Calu3 (cell line): ENCODE data around the gene MCTP2. TPM values are rescaled to one million over a fixed set of nuclear protein-coding genes. Genes with fewer than 3 reads are reported as not detected.
A peak's percentile ranks its signal among the peaks of the same experiment; 100 is the strongest.
"Not testable (repeated sequence)": the region's sequence is repeated elsewhere in the genome, so short reads cannot be mapped to it uniquely, and the experiment has no call there.

Source experiments
- BruUV-seq: library from RNA; stranded (reverse); fragments of 400-500 nt; replicated peaks from 2 replicates; lab custom pipeline; 2021; lab: Mats Ljungman, UMichigan
- CTCF ChIA-PET: fragments of 300-600 bp; sonication (Branson Sonifier 250); formaldehyde crosslinking; loops from one replicate; lab custom pipeline; 2022; ENCODE audit warnings: antibody characterized with exemption; lab: Charles Lee
- DNase-seq: peaks from one replicate; pipeline ENCODE4 v3.0.0; 2022
- H3K27ac Mint-ChIP-seq: one replicate; pipeline ENCODE4 v1.8.0; 2022; ENCODE audit warnings: mixed read lengths; ENCODE audit not compliant: unreplicated experiment
- H3K27me3 Mint-ChIP-seq: one replicate; pipeline ENCODE4 v1.8.0; 2022; ENCODE audit warnings: mixed read lengths; ENCODE audit not compliant: unreplicated experiment
- H3K36me3 Mint-ChIP-seq: one replicate; pipeline ENCODE4 v1.8.0; 2022; ENCODE audit warnings: mild to moderate bottlenecking, moderate library complexity, mixed read lengths; ENCODE audit not compliant: insufficient read depth, unreplicated experiment
- H3K4me1 Mint-ChIP-seq: one replicate; pipeline ENCODE4 v1.8.0; 2022; ENCODE audit warnings: mild to moderate bottlenecking, low read depth, mixed read lengths; ENCODE audit not compliant: unreplicated experiment
- H3K4me3 Mint-ChIP-seq: one replicate; pipeline ENCODE4 v1.8.0; 2022; ENCODE audit warnings: mild to moderate bottlenecking, low read depth, moderate library complexity, mixed read lengths; ENCODE audit not compliant: unreplicated experiment
- H3K9me3 Mint-ChIP-seq: one replicate; pipeline ENCODE4 v1.8.0; 2022; ENCODE audit warnings: low read depth, mixed read lengths; ENCODE audit not compliant: unreplicated experiment
- intact Hi-C: fragments of 100-400 bp; cut with micrococcal nuclease; formaldehyde crosslinking; loops from one replicate; pipeline ENCODE4 v1.10.0; 2022; ENCODE audit not compliant: unreplicated experiment
- total RNA-seq: library from RNA; stranded (reverse); gene quantifications from 2 replicates; pipeline ENCODE4 v1.2.3, GENCODE V29; 2022
- TF ChIP-seq, protein P1 (sequence below): fragments of 200-600 bp; IDR thresholded peaks from one replicate; pipeline ENCODE4 v1.8.0; 2022; ENCODE audit warnings: antibody characterized with exemption; ENCODE audit not compliant: unreplicated experiment

Gene MCTP2
- total RNA-seq, 1 experiment from 2014 or later, result 30.1 TPM

DNA sequence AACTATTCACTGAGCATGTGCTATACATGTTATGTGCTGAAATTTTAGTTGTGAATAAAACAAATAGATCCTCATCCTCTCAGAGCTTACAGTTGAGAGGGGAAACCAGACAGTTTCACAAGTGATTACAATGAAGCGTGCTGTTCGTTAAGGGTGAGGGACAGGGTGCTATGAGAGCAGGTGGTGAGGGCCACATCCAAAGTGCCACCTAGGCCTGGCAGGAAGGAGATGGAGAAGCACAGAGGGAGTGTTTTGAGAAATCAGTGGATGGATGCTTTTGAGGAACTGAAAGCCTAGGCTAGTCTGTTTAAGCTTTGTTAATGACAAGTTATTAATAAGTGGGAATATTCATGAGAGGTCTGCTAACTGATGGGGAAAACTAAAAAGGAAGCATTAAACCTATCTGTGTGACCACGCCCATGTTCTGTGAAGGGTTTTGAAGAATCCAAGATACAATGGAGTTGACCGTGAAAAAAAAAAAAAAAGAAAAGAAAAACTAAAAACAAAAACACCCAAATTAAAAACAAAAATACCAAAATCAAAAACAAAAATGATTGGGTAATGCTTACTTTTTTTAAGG lies 7.3 kb downstream of the MCTP2 start:
- Mint-ChIP-seq H3K36me3 (no peaks in the 10 kb centered on the region), H3K27ac (peak overlapping the region; percentile 85), H3K9me3 (no peaks in the 10 kb centered on the region), H3K4me1 (peaks cover 68% of the 10 kb centered on the region), H3K4me3 (peak overlapping the region; percentile 33), H3K27me3 (no peaks in the 10 kb centered on the region)
- BruUV-seq, result no TSS peak
- intact Hi-C loops, result loop anchor here (2.0 kb wide), 1 partner anchor 16 kb away; no protein-coding TSS in a partner anchor
- TF ChIP-seq, protein P1, sequence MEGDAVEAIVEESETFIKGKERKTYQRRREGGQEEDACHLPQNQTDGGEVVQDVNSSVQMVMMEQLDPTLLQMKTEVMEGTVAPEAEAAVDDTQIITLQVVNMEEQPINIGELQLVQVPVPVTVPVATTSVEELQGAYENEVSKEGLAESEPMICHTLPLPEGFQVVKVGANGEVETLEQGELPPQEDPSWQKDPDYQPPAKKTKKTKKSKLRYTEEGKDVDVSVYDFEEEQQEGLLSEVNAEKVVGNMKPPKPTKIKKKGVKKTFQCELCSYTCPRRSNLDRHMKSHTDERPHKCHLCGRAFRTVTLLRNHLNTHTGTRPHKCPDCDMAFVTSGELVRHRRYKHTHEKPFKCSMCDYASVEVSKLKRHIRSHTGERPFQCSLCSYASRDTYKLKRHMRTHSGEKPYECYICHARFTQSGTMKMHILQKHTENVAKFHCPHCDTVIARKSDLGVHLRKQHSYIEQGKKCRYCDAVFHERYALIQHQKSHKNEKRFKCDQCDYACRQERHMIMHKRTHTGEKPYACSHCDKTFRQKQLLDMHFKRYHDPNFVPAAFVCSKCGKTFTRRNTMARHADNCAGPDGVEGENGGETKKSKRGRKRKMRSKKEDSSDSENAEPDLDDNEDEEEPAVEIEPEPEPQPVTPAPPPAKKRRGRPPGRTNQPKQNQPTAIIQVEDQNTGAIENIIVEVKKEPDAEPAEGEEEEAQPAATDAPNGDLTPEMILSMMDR, result no peak
- DNase-seq, result no peak
- CTCF ChIA-PET, result interaction anchor here (0.7 to 1.0 kb wide), 3 partner anchors 14 to 86 kb away, joined by 3 to 4 read pairs (median 3); no protein-coding TSS in a partner anchor

DNA sequence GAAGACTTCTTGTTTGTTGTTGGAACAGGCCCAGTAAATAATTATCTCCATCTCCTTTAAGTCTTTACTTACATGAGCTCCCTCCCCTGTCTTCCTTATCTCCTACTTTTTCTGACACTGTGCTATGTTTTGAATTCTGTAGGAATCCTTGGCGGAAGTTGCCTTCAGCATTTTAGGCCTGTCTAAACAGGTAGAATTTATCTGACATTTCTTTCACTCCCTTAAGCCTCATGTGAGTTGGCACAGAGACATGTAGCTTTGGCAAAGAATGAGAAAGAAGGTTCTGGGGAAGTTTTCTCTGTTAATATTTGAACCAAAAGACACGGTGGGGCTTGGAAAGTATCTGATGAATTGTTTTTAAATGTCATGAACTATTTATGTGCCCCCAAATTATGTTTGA lies 8.1 kb downstream of the MCTP2 start:
- no TSS peak for BruUV-seq
- CTCF ChIA-PET, result interaction anchor here (0.9 to 3.1 kb wide), 2 partner anchors 8 to 14 kb away, joined by 3 to 13 read pairs; partner anchors contain the start of gene MCTP2
- H3K36me3 Mint-ChIP-seq, result no peaks in the 10 kb centered on the region
- H3K4me1 Mint-ChIP-seq, result peaks cover 59% of the 10 kb centered on the region
- TF ChIP-seq, protein P1, result no peak
- H3K27me3 Mint-ChIP-seq, result no peaks in the 10 kb centered on the region
- H3K4me3 Mint-ChIP-seq, result peak overlapping the region; percentile 29
- no peak for DNase-seq
- H3K9me3 Mint-ChIP-seq, result no peaks in the 10 kb centered on the region
- H3K27ac Mint-ChIP-seq, result peak overlapping the region; percentile 86
- intact Hi-C loops, result loop anchor here (2.0 kb wide), 1 partner anchor 15 kb away; no protein-coding TSS in a partner anchor

DNA sequence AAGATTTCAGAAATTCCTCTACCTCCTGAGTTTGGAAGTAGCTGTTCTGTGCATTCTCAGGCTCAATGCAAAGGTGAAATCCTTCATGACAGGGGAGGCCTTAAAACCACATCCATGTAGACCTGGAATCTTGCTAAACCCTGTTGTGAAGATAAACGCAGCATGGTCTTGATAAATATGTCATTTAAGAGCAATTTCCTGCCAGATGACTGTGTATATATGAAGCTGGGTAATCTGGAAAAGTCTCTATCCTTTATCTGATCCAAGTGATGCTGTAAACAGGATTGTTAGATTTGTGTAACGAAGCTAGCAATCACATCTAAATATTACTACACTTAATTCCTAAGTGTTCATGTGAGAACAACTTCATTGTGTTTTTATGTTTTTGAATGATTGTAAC lies 9.1 kb downstream of the MCTP2 start:
- peak overlapping the region; percentile 86 for H3K27ac Mint-ChIP-seq
- H3K4me3 Mint-ChIP-seq, result no peak overlapping the region
- H3K27me3 Mint-ChIP-seq, result no peaks in the 10 kb centered on the region
- intact Hi-C loops, result no loop called here
- no peaks in the 10 kb centered on the region for H3K9me3 Mint-ChIP-seq
- no TSS peak for BruUV-seq
- CTCF ChIA-PET, result interaction anchor here (3.1 kb wide), 1 partner anchor 9 kb away, joined by 13 read pairs; the partner anchor contains the start of gene MCTP2
- H3K4me1 Mint-ChIP-seq, result peaks cover 61% of the 10 kb centered on the region
- no peak for DNase-seq
- no peaks in the 10 kb centered on the region for H3K36me3 Mint-ChIP-seq
- TF ChIP-seq, protein P1, result no peak

DNA sequence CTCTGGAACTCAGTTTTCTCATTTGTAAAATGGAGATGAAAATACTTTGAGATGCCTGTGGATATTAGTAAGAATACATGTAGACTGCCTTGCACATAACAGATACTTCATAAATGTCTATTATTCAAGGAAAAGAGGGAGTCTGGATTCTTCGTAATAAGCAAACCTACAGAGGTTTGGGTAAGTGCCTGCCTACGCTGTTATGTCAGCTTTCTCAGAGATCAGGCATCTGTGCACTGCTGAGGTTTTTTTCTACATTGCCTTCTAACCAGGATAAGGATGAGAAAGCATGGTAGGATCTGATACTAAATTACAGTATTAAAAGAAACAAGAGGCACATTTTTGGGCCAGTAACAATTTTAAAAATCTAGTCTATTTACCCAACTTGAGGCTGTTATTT lies 10.9 kb downstream of the MCTP2 start:
- Mint-ChIP-seq H3K36me3 (no peaks in the 10 kb centered on the region), H3K27ac (no peak overlapping the region), H3K4me3 (no peak overlapping the region), H3K27me3 (no peaks in the 10 kb centered on the region), H3K9me3 (no peaks in the 10 kb centered on the region), H3K4me1 (peaks cover 57% of the 10 kb centered on the region)
- intact Hi-C loops, result no loop called here
- CTCF ChIA-PET, result interaction anchor here (3.1 kb wide), 1 partner anchor 11 kb away, joined by 13 read pairs; the partner anchor contains the start of gene MCTP2
- no peak for DNase-seq
- TF ChIP-seq, protein P1, result no peak
- BruUV-seq, result no TSS peak

DNA sequence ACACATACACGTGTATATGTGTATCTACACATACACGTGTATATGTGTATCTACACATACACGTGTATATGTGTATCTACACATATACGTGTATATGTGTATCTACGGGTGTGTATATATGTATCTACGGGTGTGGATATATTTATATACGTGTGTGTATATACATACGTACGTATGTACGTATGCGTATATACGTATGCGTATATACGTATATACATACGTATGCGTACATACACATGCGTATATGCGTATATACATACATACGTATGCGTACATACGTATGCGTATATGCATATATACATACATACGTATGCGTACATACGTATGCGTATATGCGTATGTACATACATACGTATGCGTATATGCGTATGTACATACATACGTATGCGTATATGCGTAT lies 11.6 kb downstream of the MCTP2 start:
- BruUV-seq, H3K27ac Mint-ChIP-seq, H3K4me3 Mint-ChIP-seq, DNase-seq, H3K36me3 Mint-ChIP-seq, CTCF ChIA-PET, H3K27me3 Mint-ChIP-seq, intact Hi-C loops, H3K9me3 Mint-ChIP-seq: not testable (repeated sequence)
- H3K4me1 Mint-ChIP-seq, result peaks cover 57% of the 10 kb centered on the region
